K562 (cell line): ENCODE measurements around the gene COL6A2. TPM values are rescaled to one million over a fixed set of nuclear protein-coding genes. Genes with fewer than 3 reads are reported as not detected.
"Not testable (repeated sequence)": the region's sequence is repeated elsewhere in the genome, so short reads cannot be mapped to it uniquely, and the experiment has no call there.

ENCODE experiments used
- CREM ChIP-seq: IDR thresholded peaks from 2 replicates; pipeline ENCODE4 v1.6.1; 2014; ENCODE audit warnings: antibody characterized with exemption, low read depth
- CXXC5 ChIP-seq: fragments of 250-450 bp; sonication (Bioruptor Pico); IDR thresholded peaks from 2 replicates; pipeline ENCODE4 v1.8.0; 2022; ENCODE audit warnings: inconsistent platforms, mild to moderate bottlenecking, moderate library complexity
- DPF2 ChIP-seq: fragments of 450-650 bp; IDR thresholded peaks from 2 replicates; pipeline ENCODE4 v1.6.1; 2016
- ESRRA ChIP-seq: fragments of 450-650 bp; IDR thresholded peaks from 2 replicates; pipeline ENCODE4 v1.6.1; 2014; ENCODE audit warnings: low read depth, mild to moderate bottlenecking, moderate library complexity, borderline replicate concordance
- HLTF ChIP-seq: fragments of 450-650 bp; IDR thresholded peaks from 2 replicates; pipeline ENCODE4 v1.6.1; 2016
- MLLT1 ChIP-seq, 2 experiments: fragments of 450-650 bp; IDR thresholded peaks; 2 replicates each; pipeline ENCODE4 v1.6.1; 2016
- MTA1 ChIP-seq: fragments of 450-650 bp; IDR thresholded peaks from 2 replicates; pipeline ENCODE4 v1.6.1; 2017; ENCODE audit warnings: borderline replicate concordance
- MYC ChIP-seq, 2 experiments: fragments of 250-450 bp in 1 of 2; sonication (Bioruptor Pico) in 1 of 2; IDR thresholded peaks; 2 replicates each; pipeline versions ENCODE4 v1.5.1 to v1.6.1; 2012 to 2021; ENCODE audit warnings: low read depth in 2 of 2, borderline replicate concordance in 1 of 2, improper control_type of control experiment in 1 of 2, low read length in 1 of 2, mild to moderate bottlenecking in 1 of 2, moderate library complexity in 1 of 2
- RAD21 ChIP-seq, 2 experiments: fragments of 250-450 bp in 1 of 2; fragments of 450-650 bp in 1 of 2; sonication (Bioruptor Pico) in 1 of 2; formaldehyde crosslinking in 1 of 2; IDR thresholded peaks in 1 of 2; conservative IDR thresholded peaks in 1 of 2; 2 replicates each; pipeline versions ENCODE4 v1.4.0 to v1.8.0; 2020 to 2022; ENCODE audit warnings: mild to moderate bottlenecking in 2 of 2, moderate library complexity in 1 of 2
- REST ChIP-seq, 2 experiments: fragments of 450-650 bp; formaldehyde crosslinking in 1 of 2; IDR thresholded peaks; 2 replicates each; pipeline versions ENCODE4 v1.4.0 to v1.6.1; 2014 to 2020; ENCODE audit warnings: mild to moderate bottlenecking in 2 of 2, borderline replicate concordance in 1 of 2, low read depth in 1 of 2
- SMARCE1 ChIP-seq: fragments of 450-650 bp; IDR thresholded peaks from 2 replicates; pipeline ENCODE4 v1.7.1; 2016; ENCODE audit warnings: mild to moderate bottlenecking
- STAG1 ChIP-seq: sonication (generic); formaldehyde crosslinking; IDR thresholded peaks from 2 replicates; pipeline ENCODE4 v1.5.0; 2020; ENCODE audit warnings: missing genetic modification reagents, borderline replicate concordance
- ZNF511 ChIP-seq: sonication (generic); formaldehyde crosslinking; IDR thresholded peaks from 2 replicates; pipeline ENCODE4 v1.8.0; 2022; ENCODE audit warnings: mild to moderate bottlenecking, missing genetic modification reagents
- polyA plus RNA-seq, 8 experiments: library from polyadenylated mRNA; depleted of rRNA in 4 of 8; stranded (reverse) in 5 of 8; unstranded in 3 of 8; fragments of >200 nt; fragmentation: Nextera tagmentation in 2 of 8; fragmentation: Illumina TruSeq in 1 of 8; extraction: Ambion mirVana in 2 of 8; extraction: Trizol in 1 of 8; gene quantifications; 2 replicates each; pipeline versions ENCODE4 v1.2.1 to v1.2.3, GENCODE V29; 2011 to 2014; ENCODE audit warnings: inconsistent platforms in 1 of 8, missing spikeins in 1 of 8
- total RNA-seq, 7 experiments: library from RNA; depleted of rRNA in 6 of 7; stranded (reverse); fragments of >200 nt in 6 of 7; fragmentation: Illumina TruSeq in 2 of 7; extraction: Trizol in 2 of 7; gene quantifications; 2 replicates each; pipeline versions ENCODE4 v1.2.1 to v1.2.3, GENCODE V29; 2011 to 2021; ENCODE audit warnings: low replicate concordance in 1 of 7

COL6A2 gene
- total and polyA plus RNA-seq, 9 of the 15 experiments (the other 6 are each of a cell fraction or from before 2014, with no cell fraction given) = 0.07 to 1.1 (median 0.24) TPM; not detected in 3

GRCh38 chr21:46147429-46147828 is 49.5 kb downstream of the COL6A2 start (continued):
- TF ChIP-seq REST (IDR thresholded peaks at IDR 0.05; ENCODE audit: borderline replicate concordance) = peak; percentile 71; the same call in 1 of the 2 replicates
- not testable (repeated sequence) for TF ChIP-seq REST (CRISPR knock-in tag; IDR thresholded peaks at IDR 0.05; ENCODE audit: low read depth); MYC (CRISPR knock-in tag; IDR thresholded peaks at IDR 0.05; ENCODE audit: borderline replicate concordance, low read depth)
- peak; percentile 57; the same call in 1 of the 2 replicates for TF ChIP-seq DPF2
- TF ChIP-seq MTA1 = peak; percentile 52; the same call in 1 of the 2 replicates
- peak; percentile 20; the same call in 1 of the 2 replicates for TF ChIP-seq STAG1 (CRISPR knock-in tag)
- TF ChIP-seq ZNF511 (CRISPR knock-in tag) = 0 out of 2 replicates have a peak, but pooled peaks have one; percentile 48
- peak in 1 of 2 experiments; percentile 80; a peak in 2 of 4 replicates for TF ChIP-seq MLLT1 (IDR thresholded peaks at IDR 0.05)
- peak; percentile 77 to 90 for TF ChIP-seq RAD21 (CRISPR knock-in tag; conservative IDR thresholded peaks at IDR 0.05 in 1 of 2, IDR thresholded peaks at IDR 0.05 in 1 of 2)
- TF ChIP-seq MYC (IDR thresholded peaks at IDR 0.05; ENCODE audit: low read depth, low read length) = peak; percentile 33; the same call in 1 of the 2 replicates
- TF ChIP-seq HLTF = peak; percentile 66; the same call in 1 of the 2 replicates
- TF ChIP-seq CREM = peak; percentile 32; the same call in 1 of the 2 replicates
- peak; percentile 52; the same call in 1 of the 2 replicates for TF ChIP-seq ESRRA
- TF ChIP-seq CXXC5 = peak; percentile 22; the same call in 1 of the 2 replicates
- peak; percentile 51; the same call in 1 of the 2 replicates for TF ChIP-seq SMARCE1
